Bronchial smooth muscle cell (primary cell): ENCODE data around the gene RIMS1. TPM values are rescaled to one million over a fixed set of nuclear protein-coding genes. Genes with fewer than 3 reads are reported as not detected.

Experiments used
- total RNA-seq: library from RNA; depleted of rRNA; stranded (reverse); fragments of >200 nt; gene quantifications from 2 replicates; pipeline ENCODE4 v1.2.1, GENCODE V29; 2014

The RIMS1 gene
- 0.16 and 0.17 TPM in 2 replicates for total RNA-seq

GRCh38 chr6:71886184-71887005, at the start of gene RIMS1:
RIMS1 (plus strand) TSS chr6:71886550; CDS start chr6:71887024, 474 bp downstream.

